Measurements from ENCODE around the gene ILRUN.

DNA sequence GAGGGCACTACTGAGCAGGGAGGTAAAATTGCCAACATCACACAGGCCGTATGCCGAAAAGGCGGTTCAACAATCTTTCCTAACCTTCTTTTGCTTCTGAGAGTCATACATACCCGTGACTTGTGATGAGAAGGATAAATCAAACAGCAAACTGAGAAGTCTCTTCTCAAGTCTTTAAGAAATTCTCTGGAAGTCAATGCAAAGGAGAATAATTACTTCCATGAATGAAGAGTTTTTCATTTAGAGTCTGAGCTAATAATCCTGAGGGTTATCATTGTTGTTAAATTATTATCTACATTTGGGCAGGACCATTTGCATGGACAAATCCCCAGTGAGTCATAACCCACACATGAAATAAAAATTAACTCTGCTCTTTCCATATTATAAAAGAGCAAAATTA is 22.4 kb upstream of the ILRUN start:
- no peak for TF ChIP-seq CTCF (IDR thresholded peaks at IDR 0.05; ENCODE audit: low read length)
- no peak for TF ChIP-seq EZH2phosphoT487 (IDR thresholded peaks at IDR 0.05; ENCODE audit: low read length)
